SK-N-SH (cell line): ENCODE results near the gene OSBPL5. TPM values are rescaled to one million over a fixed set of nuclear protein-coding genes. Genes with fewer than 3 reads are reported as not detected.

Experiments used
- CTCF ChIA-PET: fragments of 300-600, 350-600 bp; formaldehyde crosslinking; extraction: SDS; loops from one replicate; lab custom pipeline; 2021; lab: Yijun Ruan, JAX
- POLR2A ChIA-PET: fragments of 350-600 bp; sonication (Branson Sonifier 250); formaldehyde crosslinking; extraction: SDS; loops from one replicate; lab custom pipeline; 2020; ENCODE audit warnings: antibody characterized with exemption, inconsistent platforms; lab: Yijun Ruan, JAX
- DNase-seq: peaks from one replicate; pipeline ENCODE4 v3.0.0; 2012
- H2AFZ ChIP-seq: fragments of 200-600 bp; sonication (generic); 2 replicates; pipeline ENCODE4 v1.8.1; 2016; ENCODE audit warnings: antibody characterized with exemption, mild to moderate bottlenecking, low read depth
- H3F3A ChIP-seq: fragments of 200-600 bp; sonication (generic); replicated peaks from 2 replicates; pipeline ENCODE3; 2016; ENCODE audit warnings: antibody characterized with exemption, mild to moderate bottlenecking; ENCODE audit not compliant: insufficient read depth
- H3K27ac ChIP-seq, 2 experiments: fragments of 200-500 bp in 1 of 2; fragments of 200-600 bp in 1 of 2; sonication (Bioruptor generic) in 1 of 2; sonication (generic), shearing (Covaris generic) in 1 of 2; 2 replicates each; pipeline versions ENCODE4 v1.5.1 to v1.6.1; 2014 to 2016; ENCODE audit warnings: low read depth in 2 of 2, inconsistent platforms in 1 of 2, low read length in 1 of 2, mild to moderate bottlenecking in 1 of 2, mixed read lengths in 1 of 2
- H3K27me3 ChIP-seq: fragments of 200-600 bp; sonication (generic), shearing (Covaris generic); 2 replicates; pipeline ENCODE4 v1.6.1; 2016; ENCODE audit warnings: mixed run types; ENCODE audit not compliant: insufficient read depth
- H3K36me3 ChIP-seq, 2 experiments: fragments of 200-500 bp in 1 of 2; fragments of 200-600 bp in 1 of 2; sonication (Bioruptor generic) in 1 of 2; sonication (generic) in 1 of 2; replicated peaks in 1 of 2; 2 replicates each; pipeline versions ENCODE3 to v1.5.1; 2014 to 2016; ENCODE audit warnings: low read length in 1 of 2, mild to moderate bottlenecking in 1 of 2; ENCODE audit not compliant: insufficient read depth in 2 of 2, control insufficient read depth in 1 of 2
- H3K4me1 ChIP-seq, 2 experiments: fragments of 200-500 bp in 1 of 2; fragments of 200-600 bp in 1 of 2; sonication (Bioruptor generic) in 1 of 2; sonication (generic), shearing (Covaris generic) in 1 of 2; 2 replicates each; pipeline versions ENCODE4 v1.5.1 to v1.6.1; 2014 to 2016; ENCODE audit warnings: low read depth in 1 of 2, low read length in 1 of 2, mixed run types in 1 of 2; ENCODE audit not compliant: insufficient read depth in 2 of 2, control insufficient read depth in 1 of 2
- H3K4me2 ChIP-seq: fragments of 200-600 bp; sonication (generic), shearing (Covaris generic); 2 replicates; pipeline ENCODE4 v1.6.1; 2017; ENCODE audit warnings: mixed run types
- H3K4me3 ChIP-seq, 2 experiments: fragments of 200-500 bp in 1 of 2; fragments of 200-600 bp in 1 of 2; sonication (Bioruptor generic) in 1 of 2; sonication (generic), shearing (Covaris generic) in 1 of 2; 2 replicates each; pipeline versions ENCODE4 v1.5.1 to v1.8.1; 2014 to 2016; ENCODE audit warnings: low read depth in 2 of 2, inconsistent platforms in 1 of 2, low read length in 1 of 2, mild to moderate bottlenecking in 1 of 2, mixed read lengths in 1 of 2, moderate library complexity in 1 of 2
- H3K79me2 ChIP-seq: fragments of 200-600 bp; sonication (generic); 2 replicates; pipeline ENCODE4 v1.8.1; 2017; ENCODE audit warnings: mild to moderate bottlenecking; ENCODE audit not compliant: insufficient read depth
- H3K9ac ChIP-seq: fragments of 200-600 bp; sonication (generic); 2 replicates; pipeline ENCODE4 v1.6.1; 2017; ENCODE audit warnings: mixed run types
- H3K9me2 ChIP-seq: fragments of 200-600 bp; sonication (generic); 2 replicates; pipeline ENCODE4 v1.6.1; 2017; ENCODE audit warnings: mixed run types
- H3K9me3 ChIP-seq: fragments of 200-600 bp; sonication (generic); 2 replicates; pipeline ENCODE4 v1.6.1; 2017; ENCODE audit warnings: mixed run types, mild to moderate bottlenecking, moderate library complexity
- H4K20me1 ChIP-seq: fragments of 200-600 bp; sonication (generic); 2 replicates; pipeline ENCODE4 v1.6.1; 2017; ENCODE audit warnings: mild to moderate bottlenecking, mixed run types; ENCODE audit not compliant: insufficient read depth
- EP300 ChIP-seq, 2 experiments: IDR thresholded peaks; 2 replicates each; pipeline versions ENCODE4 v1.4.0 to v1.6.1; 2012; ENCODE audit warnings: borderline replicate concordance in 1 of 2, low read depth in 1 of 2, low read length in 1 of 2
- EZH2phosphoT487 ChIP-seq: fragments of 200-600 bp; sonication (generic); IDR thresholded peaks from 2 replicates; pipeline ENCODE4 v1.6.1; 2017; ENCODE audit warnings: low read depth, mixed run types, mild to moderate bottlenecking, antibody characterized with exemption, moderate library complexity, borderline replicate concordance
- FOXJ3 ChIP-seq: sonication (generic); formaldehyde crosslinking; IDR thresholded peaks from 2 replicates; pipeline ENCODE4 v1.5.1; 2020; ENCODE audit warnings: mild to moderate bottlenecking, missing genetic modification reagents
- FOXM1 ChIP-seq: IDR thresholded peaks from 2 replicates; pipeline ENCODE4 v1.4.0; 2012; ENCODE audit warnings: low read depth, mild to moderate bottlenecking
- GATA2 ChIP-seq: sonication (generic); formaldehyde crosslinking; IDR thresholded peaks from 2 replicates; pipeline ENCODE4 v1.5.0; 2020; ENCODE audit warnings: mild to moderate bottlenecking, missing genetic modification reagents
- JUND ChIP-seq: IDR thresholded peaks from 2 replicates; pipeline ENCODE4 v1.4.0; 2012
- MEF2A ChIP-seq: IDR thresholded peaks from 2 replicates; pipeline ENCODE4 v1.4.0; 2012; ENCODE audit warnings: low read depth, borderline replicate concordance
- MXI1 ChIP-seq: IDR thresholded peaks from 2 replicates; pipeline ENCODE4 v1.6.1; 2012; ENCODE audit warnings: mild to moderate bottlenecking, low read depth, low read length, improper control_type of control experiment
- NFIC ChIP-seq: IDR thresholded peaks from 2 replicates; pipeline ENCODE4 v1.4.0; 2012; ENCODE audit warnings: borderline replicate concordance
- NRF1 ChIP-seq: IDR thresholded peaks from 2 replicates; pipeline ENCODE4 v1.6.1; 2012; ENCODE audit warnings: low read depth, mild to moderate bottlenecking, low read length
- POLR2AphosphoS5 ChIP-seq: IDR thresholded peaks from 2 replicates; pipeline ENCODE4 v1.6.1; 2012; ENCODE audit warnings: low read depth, low read length
- RFX5 ChIP-seq: IDR thresholded peaks from 2 replicates; pipeline ENCODE4 v1.6.1; 2012; ENCODE audit warnings: mild to moderate bottlenecking, improper control_type of control experiment, low read length
- RXRA ChIP-seq: IDR thresholded peaks from 2 replicates; pipeline ENCODE4 v1.4.0; 2012; ENCODE audit warnings: low read depth, mild to moderate bottlenecking, borderline replicate concordance
- SIN3A ChIP-seq: IDR thresholded peaks from 2 replicates; pipeline ENCODE4 v1.6.1; 2012; ENCODE audit warnings: low read depth, mild to moderate bottlenecking, low read length, moderate library complexity, borderline replicate concordance
- TCF12 ChIP-seq: IDR thresholded peaks from 2 replicates; pipeline ENCODE4 v1.4.0; 2012
- TEAD4 ChIP-seq: IDR thresholded peaks from 2 replicates; pipeline ENCODE4 v1.4.0; 2012; ENCODE audit warnings: mild to moderate bottlenecking, borderline replicate concordance; ENCODE audit not compliant: insufficient read depth
- WGBS: methylation state at CpG from one replicate; pipeline ENCODE4 v1.1.6; 2017; ENCODE audit warnings: low lambda C conversion rate; 5-methylcytosine and 5-hydroxymethylcytosine counted together
- polyA plus RNA-seq, 3 experiments: library from polyadenylated mRNA; depleted of rRNA; stranded (reverse); fragments of >200 nt; gene quantifications; 2 replicates each; pipeline ENCODE4 v1.2.3, GENCODE V29; 2012
- TF ChIP-seq, protein P1 (sequence below): fragments of 200-600 bp; sonication (generic); IDR thresholded peaks from 2 replicates; pipeline ENCODE4 v1.6.1; 2017; ENCODE audit warnings: antibody characterized with exemption, mild to moderate bottlenecking, moderate library complexity
- TF ChIP-seq, protein P2 (sequence below): IDR thresholded peaks from 2 replicates; pipeline ENCODE4; 2012
- TF ChIP-seq, protein P3 (sequence below): fragments of 150-350 bp; IDR thresholded peaks from 2 replicates; pipeline ENCODE4 v1.6.1; 2016; ENCODE audit warnings: mild to moderate bottlenecking, low read depth, low read length
- TF ChIP-seq, protein P4 (sequence below): IDR thresholded peaks from 2 replicates; pipeline ENCODE4 v1.4.0; 2012; ENCODE audit warnings: low read depth, borderline replicate concordance

The OSBPL5 gene
- polyA plus RNA-seq, 1 of the 3 experiments (the other 2 are of a cell fraction) = 10.9 TPM

DNA sequence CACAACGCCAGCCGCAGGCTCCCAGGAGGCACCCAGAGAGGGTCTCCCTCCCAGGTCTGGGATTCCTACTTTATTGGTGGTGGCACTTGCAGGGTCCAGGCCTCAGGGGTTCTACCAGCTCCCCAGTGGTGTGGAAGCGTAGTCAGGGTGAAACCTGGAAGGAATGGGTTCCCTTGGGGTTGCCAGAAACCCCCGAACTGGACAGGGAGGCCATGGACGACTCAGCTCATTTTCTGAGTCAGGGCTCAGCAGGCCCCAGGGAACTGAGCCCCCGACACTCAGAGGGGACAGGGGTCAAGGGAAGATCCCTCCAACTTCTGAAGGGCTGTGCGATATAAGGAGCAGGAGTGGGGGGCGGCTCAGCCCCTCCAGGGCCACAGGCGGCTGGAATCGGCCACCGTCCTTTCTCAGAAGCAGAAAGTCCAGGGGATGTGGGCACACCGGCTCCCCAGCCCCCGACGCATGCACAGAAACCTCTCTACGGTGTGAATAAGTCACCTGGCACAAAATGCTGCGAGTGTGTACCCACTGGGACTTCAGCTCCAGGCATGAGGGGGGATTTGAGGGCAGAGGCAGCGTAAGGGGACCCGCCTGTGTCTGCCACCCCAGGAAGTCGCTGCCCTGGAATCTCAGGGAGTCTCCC lies 28.4 kb upstream of the OSBPL5 start:
- peaks cover 0 to 13% of the 10 kb centered on the region in 2 experiments; a peak in 1 of 4 replicates for H3K4me1 ChIP-seq
- H3K79me2 ChIP-seq = no peaks in the 10 kb centered on the region
- no peak overlapping the region for H3K4me3 ChIP-seq
- H4K20me1 ChIP-seq = no peaks in the 10 kb centered on the region
- WGBS = 70% methylated on average over 8 of the region's 19 CpGs
- no peaks in the 10 kb centered on the region for H3K9me3 ChIP-seq
- POLR2A ChIA-PET = no interaction called here
- TF ChIP-seq POLR2AphosphoS5 (no peak), MEF2A (no peak), JUND (no peak), SIN3A (no peak), RXRA (no peak), TEAD4 (no peak), EZH2phosphoT487 (no peak), EP300 (IDR thresholded peaks at IDR 0.05; ENCODE audit: borderline replicate concordance in 1 of 2, low read depth in 1 of 2, low read length in 1 of 2) (no peak), FOXM1 (no peak), MXI1 (no peak), TCF12 (no peak), GATA2 (CRISPR knock-in tag) (no peak), NRF1 (no peak), FOXJ3 (no peak), NFIC (no peak), RFX5 (no peak)
- TF ChIP-seq, protein P1, sequence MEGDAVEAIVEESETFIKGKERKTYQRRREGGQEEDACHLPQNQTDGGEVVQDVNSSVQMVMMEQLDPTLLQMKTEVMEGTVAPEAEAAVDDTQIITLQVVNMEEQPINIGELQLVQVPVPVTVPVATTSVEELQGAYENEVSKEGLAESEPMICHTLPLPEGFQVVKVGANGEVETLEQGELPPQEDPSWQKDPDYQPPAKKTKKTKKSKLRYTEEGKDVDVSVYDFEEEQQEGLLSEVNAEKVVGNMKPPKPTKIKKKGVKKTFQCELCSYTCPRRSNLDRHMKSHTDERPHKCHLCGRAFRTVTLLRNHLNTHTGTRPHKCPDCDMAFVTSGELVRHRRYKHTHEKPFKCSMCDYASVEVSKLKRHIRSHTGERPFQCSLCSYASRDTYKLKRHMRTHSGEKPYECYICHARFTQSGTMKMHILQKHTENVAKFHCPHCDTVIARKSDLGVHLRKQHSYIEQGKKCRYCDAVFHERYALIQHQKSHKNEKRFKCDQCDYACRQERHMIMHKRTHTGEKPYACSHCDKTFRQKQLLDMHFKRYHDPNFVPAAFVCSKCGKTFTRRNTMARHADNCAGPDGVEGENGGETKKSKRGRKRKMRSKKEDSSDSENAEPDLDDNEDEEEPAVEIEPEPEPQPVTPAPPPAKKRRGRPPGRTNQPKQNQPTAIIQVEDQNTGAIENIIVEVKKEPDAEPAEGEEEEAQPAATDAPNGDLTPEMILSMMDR = no peak
- TF ChIP-seq, protein P2, sequence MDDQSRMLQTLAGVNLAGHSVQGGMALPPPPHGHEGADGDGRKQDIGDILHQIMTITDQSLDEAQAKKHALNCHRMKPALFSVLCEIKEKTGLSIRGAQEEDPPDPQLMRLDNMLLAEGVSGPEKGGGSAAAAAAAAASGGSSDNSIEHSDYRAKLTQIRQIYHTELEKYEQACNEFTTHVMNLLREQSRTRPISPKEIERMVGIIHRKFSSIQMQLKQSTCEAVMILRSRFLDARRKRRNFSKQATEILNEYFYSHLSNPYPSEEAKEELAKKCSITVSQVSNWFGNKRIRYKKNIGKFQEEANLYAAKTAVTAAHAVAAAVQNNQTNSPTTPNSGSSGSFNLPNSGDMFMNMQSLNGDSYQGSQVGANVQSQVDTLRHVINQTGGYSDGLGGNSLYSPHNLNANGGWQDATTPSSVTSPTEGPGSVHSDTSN = no peak
- TF ChIP-seq, protein P3, sequence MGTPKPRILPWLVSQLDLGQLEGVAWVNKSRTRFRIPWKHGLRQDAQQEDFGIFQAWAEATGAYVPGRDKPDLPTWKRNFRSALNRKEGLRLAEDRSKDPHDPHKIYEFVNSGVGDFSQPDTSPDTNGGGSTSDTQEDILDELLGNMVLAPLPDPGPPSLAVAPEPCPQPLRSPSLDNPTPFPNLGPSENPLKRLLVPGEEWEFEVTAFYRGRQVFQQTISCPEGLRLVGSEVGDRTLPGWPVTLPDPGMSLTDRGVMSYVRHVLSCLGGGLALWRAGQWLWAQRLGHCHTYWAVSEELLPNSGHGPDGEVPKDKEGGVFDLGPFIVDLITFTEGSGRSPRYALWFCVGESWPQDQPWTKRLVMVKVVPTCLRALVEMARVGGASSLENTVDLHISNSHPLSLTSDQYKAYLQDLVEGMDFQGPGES = no peak
- TF ChIP-seq, protein P4, sequence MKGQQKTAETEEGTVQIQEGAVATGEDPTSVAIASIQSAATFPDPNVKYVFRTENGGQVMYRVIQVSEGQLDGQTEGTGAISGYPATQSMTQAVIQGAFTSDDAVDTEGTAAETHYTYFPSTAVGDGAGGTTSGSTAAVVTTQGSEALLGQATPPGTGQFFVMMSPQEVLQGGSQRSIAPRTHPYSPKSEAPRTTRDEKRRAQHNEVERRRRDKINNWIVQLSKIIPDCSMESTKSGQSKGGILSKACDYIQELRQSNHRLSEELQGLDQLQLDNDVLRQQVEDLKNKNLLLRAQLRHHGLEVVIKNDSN = no peak
- TF ChIP-seq, all 33 proteins: peak for 0
- Histone ChIP-seq H3K9me2 (no peaks in the 10 kb centered on the region), H3K27ac (no peak overlapping the region), H2AFZ (no peak overlapping the region), H3K9ac (no peak overlapping the region), H3K4me2 (no peak overlapping the region), H3K27me3 (no peaks in the 10 kb centered on the region), H3F3A (no peaks in the 10 kb centered on the region), H3K36me3 (no peaks in the 10 kb centered on the region)
- CTCF ChIA-PET = interaction anchor here (2.6 kb wide), 1 partner anchor 9 kb away, joined by 8 read pairs; no protein-coding TSS in a partner anchor
- no peak for DNase-seq
